GM23248 (cell line): ENCODE results near the gene DSG3.

Experiments
- EZH2 ChIP-seq: fragments of 200-600 bp; sonication (generic); IDR thresholded peaks from 2 replicates; pipeline ENCODE4 v1.6.1; 2018; ENCODE audit warnings: antibody characterized with exemption, mild to moderate bottlenecking; ENCODE audit not compliant: insufficient read depth, poor library complexity, severe bottlenecking
- EZH2phosphoT487 ChIP-seq: fragments of 200-600 bp; sonication (generic); IDR thresholded peaks from 2 replicates; pipeline ENCODE4 v1.6.1; 2018; ENCODE audit warnings: antibody characterized with exemption, moderate library complexity, mild to moderate bottlenecking, low read depth; ENCODE audit not compliant: insufficient read depth

DNA sequence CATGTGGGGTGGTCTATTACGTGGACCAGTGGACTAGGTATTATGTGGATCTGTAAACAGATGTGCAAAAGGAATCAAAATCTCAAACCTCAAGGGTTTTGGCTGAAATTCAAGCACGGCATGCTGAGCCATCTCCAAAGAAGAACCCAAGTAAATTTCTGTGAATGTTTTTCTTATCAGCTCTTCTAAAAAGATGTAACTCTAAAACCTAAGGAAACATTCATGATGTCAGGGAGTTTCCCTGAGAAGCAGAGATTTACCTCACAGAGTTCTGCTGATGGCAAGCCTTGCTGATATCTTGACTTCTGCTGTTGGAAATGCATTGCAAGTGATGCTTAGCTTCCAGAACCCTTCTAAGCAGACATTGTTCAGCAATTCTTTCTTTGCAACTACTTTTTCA lies 49.4 kb upstream of the DSG3 start:
- no peak for TF ChIP-seq EZH2
- no peak for TF ChIP-seq EZH2phosphoT487
